A673 (cell line): ENCODE measurements around the gene TERT.

Experiments
- EZH2 ChIP-seq: fragments of 200-600 bp; sonication (generic); IDR thresholded peaks from 2 replicates; pipeline ENCODE4 v1.6.1; 2017; ENCODE audit warnings: borderline replicate concordance, low read depth, mild to moderate bottlenecking, mixed read lengths, antibody characterized with exemption, low read length; ENCODE audit not compliant: poor library complexity, severe bottlenecking
- TF ChIP-seq, protein P1 (sequence below): fragments of 300-800, 200-600 bp; sonication (generic); conservative IDR thresholded peaks from 2 replicates; pipeline ENCODE4 v1.5.1; 2017; ENCODE audit warnings: low read depth, mild to moderate bottlenecking, antibody characterized with exemption, low read length, moderate library complexity, mixed read lengths

GRCh38 chr5:1343931-1344901 is 49.3 kb upstream of the TERT start:
- TF ChIP-seq, protein P1, sequence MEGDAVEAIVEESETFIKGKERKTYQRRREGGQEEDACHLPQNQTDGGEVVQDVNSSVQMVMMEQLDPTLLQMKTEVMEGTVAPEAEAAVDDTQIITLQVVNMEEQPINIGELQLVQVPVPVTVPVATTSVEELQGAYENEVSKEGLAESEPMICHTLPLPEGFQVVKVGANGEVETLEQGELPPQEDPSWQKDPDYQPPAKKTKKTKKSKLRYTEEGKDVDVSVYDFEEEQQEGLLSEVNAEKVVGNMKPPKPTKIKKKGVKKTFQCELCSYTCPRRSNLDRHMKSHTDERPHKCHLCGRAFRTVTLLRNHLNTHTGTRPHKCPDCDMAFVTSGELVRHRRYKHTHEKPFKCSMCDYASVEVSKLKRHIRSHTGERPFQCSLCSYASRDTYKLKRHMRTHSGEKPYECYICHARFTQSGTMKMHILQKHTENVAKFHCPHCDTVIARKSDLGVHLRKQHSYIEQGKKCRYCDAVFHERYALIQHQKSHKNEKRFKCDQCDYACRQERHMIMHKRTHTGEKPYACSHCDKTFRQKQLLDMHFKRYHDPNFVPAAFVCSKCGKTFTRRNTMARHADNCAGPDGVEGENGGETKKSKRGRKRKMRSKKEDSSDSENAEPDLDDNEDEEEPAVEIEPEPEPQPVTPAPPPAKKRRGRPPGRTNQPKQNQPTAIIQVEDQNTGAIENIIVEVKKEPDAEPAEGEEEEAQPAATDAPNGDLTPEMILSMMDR: no peak
- TF ChIP-seq EZH2: no peak
